OCI-LY1 (cell line): ENCODE data around the gene S100A16.
"Not testable (repeated sequence)": the region's sequence is repeated elsewhere in the genome, so short reads cannot be mapped to it uniquely, and the experiment has no call there.

Source experiments
- H2AFZ ChIP-seq: fragments of 200-600 bp; sonication (generic), shearing (Covaris generic); 2 replicates; pipeline ENCODE4 v1.6.0; 2014; ENCODE audit warnings: antibody characterized with exemption, mild to moderate bottlenecking, low read length
- H3F3A ChIP-seq: fragments of 200-600 bp; sonication (generic), shearing (Covaris generic); 2 replicates; pipeline ENCODE4 v1.6.0; 2014; ENCODE audit warnings: mild to moderate bottlenecking, antibody characterized with exemption, low read length, moderate library complexity; ENCODE audit not compliant: insufficient read depth
- H3K27ac ChIP-seq: fragments of 200-600 bp; sonication (generic); 2 replicates; pipeline ENCODE4 v1.5.1; 2014; ENCODE audit warnings: low read length, mixed run types, mild to moderate bottlenecking, low read depth; ENCODE audit not compliant: poor library complexity, severe bottlenecking
- H3K27me3 ChIP-seq: fragments of 200-600 bp; sonication (generic); 2 replicates; pipeline ENCODE4 v1.6.0; 2014; ENCODE audit warnings: antibody characterized with exemption, mild to moderate bottlenecking, low read length, moderate library complexity; ENCODE audit not compliant: insufficient read depth
- H3K36me3 ChIP-seq: fragments of 200-600 bp; sonication (generic); 2 replicates; pipeline ENCODE4 v1.6.1; 2014; ENCODE audit warnings: mild to moderate bottlenecking, antibody characterized with exemption, low read length, moderate library complexity, mixed read lengths; ENCODE audit not compliant: insufficient read depth
- H3K4me1 ChIP-seq: fragments of 200-600 bp; sonication (generic); 2 replicates; pipeline ENCODE4 v1.5.1; 2014; ENCODE audit warnings: mild to moderate bottlenecking, low read length, moderate library complexity; ENCODE audit not compliant: insufficient read depth, severe bottlenecking
- H3K4me2 ChIP-seq: fragments of 200-600 bp; sonication (generic), shearing (Covaris generic); 2 replicates; pipeline ENCODE4 v1.6.1; 2014; ENCODE audit warnings: low read length
- H3K4me3 ChIP-seq: fragments of 200-600 bp; sonication (generic); 2 replicates; pipeline ENCODE4 v1.5.1; 2014; ENCODE audit warnings: low read length, low read depth, mild to moderate bottlenecking, mixed read lengths; ENCODE audit not compliant: poor library complexity, severe bottlenecking
- H3K79me2 ChIP-seq: fragments of 200-600 bp; shearing (Covaris generic); 2 replicates; pipeline ENCODE4 v1.6.1; 2016; ENCODE audit warnings: mixed run types, low read length, mixed read lengths; ENCODE audit not compliant: insufficient read depth
- H3K9ac ChIP-seq: fragments of 200-600 bp; sonication (generic), shearing (Covaris generic); 2 replicates; pipeline ENCODE4 v1.6.1; 2014; ENCODE audit warnings: mild to moderate bottlenecking, low read length, mixed read lengths
- H3K9me2 ChIP-seq: fragments of 200-600 bp; sonication (generic), shearing (Covaris generic); 2 replicates; pipeline ENCODE4 v1.6.1; 2014; ENCODE audit warnings: low read depth, mild to moderate bottlenecking, low read length, mixed read lengths
- H3K9me3 ChIP-seq: fragments of 200-600 bp; shearing (Covaris generic); 2 replicates; pipeline ENCODE4 v1.6.1; 2014; ENCODE audit warnings: low read length, mixed read lengths
- H4K20me1 ChIP-seq: fragments of 200-600 bp; sonication (generic), shearing (Covaris generic); 2 replicates; pipeline ENCODE4 v1.6.0; 2016; ENCODE audit warnings: mild to moderate bottlenecking, low read length; ENCODE audit not compliant: insufficient read depth
- CTCF ChIP-seq: fragments of 200-600 bp; sonication (generic), shearing (Covaris generic); IDR thresholded peaks from 2 replicates; pipeline ENCODE4 v1.5.1; 2017; ENCODE audit warnings: mild to moderate bottlenecking, antibody characterized with exemption, low read length, moderate library complexity, mixed read lengths
- EZH2 ChIP-seq: fragments of 200-600 bp; sonication (generic), shearing (Covaris generic); IDR thresholded peaks from 2 replicates; pipeline ENCODE4 v1.8.0; 2017; ENCODE audit warnings: borderline replicate concordance, mixed run types, mild to moderate bottlenecking, antibody characterized with exemption, low read length, moderate library complexity, mixed read lengths

S100A16 gene

GRCh38 chr1:153586347-153586746, 26.6 kb downstream of the S100A16 start:
- H3F3A ChIP-seq = no peaks in the 10 kb centered on the region
- no peaks in the 10 kb centered on the region for H3K9me3 ChIP-seq
- H3K79me2 ChIP-seq = no peaks in the 10 kb centered on the region
- H3K4me3 ChIP-seq = no peak overlapping the region
- no peak overlapping the region for H3K4me2 ChIP-seq
- no peaks in the 10 kb centered on the region for H4K20me1 ChIP-seq
- H3K9me2 ChIP-seq = no peaks in the 10 kb centered on the region; the same call in 1 of the 2 replicates
- H2AFZ ChIP-seq = no peak overlapping the region
- H3K36me3 ChIP-seq = no peaks in the 10 kb centered on the region
- no peak overlapping the region for H3K27ac ChIP-seq
- H3K27me3 ChIP-seq = no peaks in the 10 kb centered on the region
- no peak for TF ChIP-seq EZH2
- TF ChIP-seq CTCF = no peak
- no peaks in the 10 kb centered on the region for H3K4me1 ChIP-seq
- no peak overlapping the region for H3K9ac ChIP-seq

GRCh38 chr1:153585006-153585405, 27.9 kb downstream of the S100A16 start:
- Histone ChIP-seq H3F3A (no peaks in the 10 kb centered on the region), H3K27me3 (no peaks in the 10 kb centered on the region), H3K9ac (no peak overlapping the region), H3K9me3 (no peaks in the 10 kb centered on the region), H3K9me2 (no peaks in the 10 kb centered on the region; the same call in 1 of the 2 replicates), H3K36me3 (no peaks in the 10 kb centered on the region), H3K4me2 (no peak overlapping the region), H3K27ac (no peak overlapping the region), H4K20me1 (no peaks in the 10 kb centered on the region), H3K4me3 (no peak overlapping the region), H2AFZ (no peak overlapping the region), H3K79me2 (no peaks in the 10 kb centered on the region), H3K4me1 (no peaks in the 10 kb centered on the region)
- TF ChIP-seq CTCF (no peak), EZH2 (no peak)

GRCh38 chr1:153583976-153584375, 29.0 kb downstream of the S100A16 start:
- TF ChIP-seq EZH2 = no peak
- TF ChIP-seq CTCF = no peak
- Histone ChIP-seq H3K9ac (no peak overlapping the region), H4K20me1 (no peaks in the 10 kb centered on the region), H3K9me3 (no peaks in the 10 kb centered on the region), H3K36me3 (no peaks in the 10 kb centered on the region), H3K4me2 (no peak overlapping the region), H3K79me2 (no peaks in the 10 kb centered on the region), H2AFZ (no peak overlapping the region), H3K4me3 (no peak overlapping the region), H3K4me1 (no peaks in the 10 kb centered on the region), H3K27ac (no peak overlapping the region), H3F3A (no peaks in the 10 kb centered on the region), H3K27me3 (no peaks in the 10 kb centered on the region), H3K9me2 (no peaks in the 10 kb centered on the region; the same call in 1 of the 2 replicates)

GRCh38 chr1:153583514-153583913, 29.4 kb downstream of the S100A16 start:
- not testable (repeated sequence) for H3K9me2 ChIP-seq, H2AFZ ChIP-seq, H3K4me1 ChIP-seq, H3K9me3 ChIP-seq, H3K79me2 ChIP-seq, H3F3A ChIP-seq, H3K4me3 ChIP-seq, H3K9ac ChIP-seq, H4K20me1 ChIP-seq, H3K27ac ChIP-seq, H3K27me3 ChIP-seq, H3K4me2 ChIP-seq, H3K36me3 ChIP-seq

GRCh38 chr1:153582836-153583235, 30.1 kb downstream of the S100A16 start:
- H3F3A ChIP-seq, H3K27me3 ChIP-seq, H3K9me2 ChIP-seq, H3K9me3 ChIP-seq, H3K36me3 ChIP-seq, H3K4me2 ChIP-seq, H3K4me1 ChIP-seq, H3K27ac ChIP-seq, H3K79me2 ChIP-seq, H2AFZ ChIP-seq, H4K20me1 ChIP-seq, H3K9ac ChIP-seq, H3K4me3 ChIP-seq: not testable (repeated sequence)
